Activated CD8-positive, alpha-beta T cell treated with anti-CD3 and anti-CD28 coated beads, Interleukin-2, amount 10 ng/mL, durations not matched to agents 7 days and 5 days (primary cell): ENCODE measurements around the gene ABRAXAS1. TPM values are rescaled to one million over a fixed set of nuclear protein-coding genes. Genes with fewer than 3 reads are reported as not detected.
"Not testable (repeated sequence)": the region's sequence is repeated elsewhere in the genome, so short reads cannot be mapped to it uniquely, and the experiment has no call there.

ENCODE experiments used
- ATAC-seq: fragments of 150-1000 bp; cut with Tn5 transposase; one replicate; pipeline ENCODE4 v1.10.0; 2021; ENCODE audit warnings: moderate library complexity
- CTCF ChIA-PET: fragments of 350-600 bp; sonication (Branson Sonifier 250); formaldehyde crosslinking; loops from one replicate; lab custom pipeline; 2021; ENCODE audit warnings: antibody characterized with exemption; lab: Charles Lee
- POLR2A ChIA-PET: fragments of 350-600 bp; sonication (Branson Sonifier 250); formaldehyde crosslinking; loops from one replicate; lab custom pipeline; 2021; ENCODE audit warnings: antibody characterized with exemption; lab: Charles Lee
- DNase-seq: peaks from one replicate; pipeline ENCODE4 v3.0.0-alpha.2; 2020
- H3K27ac Mint-ChIP-seq: one replicate; pipeline ENCODE4 v1.8.0; 2021; ENCODE audit warnings: mild to moderate bottlenecking, mixed read lengths
- H3K27me3 Mint-ChIP-seq: one replicate; pipeline ENCODE4 v1.8.0; 2021; ENCODE audit warnings: low read depth, mixed read lengths
- H3K36me3 Mint-ChIP-seq: one replicate; pipeline ENCODE4 v1.8.0; 2021; ENCODE audit warnings: low read depth, mixed read lengths
- H3K4me1 Mint-ChIP-seq: one replicate; pipeline ENCODE4 v1.8.0; 2021; ENCODE audit warnings: low read depth, mixed read lengths
- H3K4me3 Mint-ChIP-seq: one replicate; pipeline ENCODE4 v1.8.0; 2021; ENCODE audit warnings: mild to moderate bottlenecking, mixed read lengths
- H3K9me3 Mint-ChIP-seq: one replicate; pipeline ENCODE4 v1.8.0; 2022; ENCODE audit warnings: mixed read lengths; ENCODE audit not compliant: insufficient read depth
- total RNA-seq, 2 experiments: library from RNA; stranded (reverse); gene quantifications; one replicate each; pipeline ENCODE4 v1.2.3, GENCODE V29; 2021

The ABRAXAS1 gene
- 10 to 100 TPM; 10.3 to 14.0 TPM for total RNA-seq

- Mint-ChIP-seq H3K27me3 (no peaks in the 10 kb centered on the region), H3K4me3 (peak within 1 kb of the TSS; percentile 94), H3K27ac (peak within 1 kb of the TSS; percentile 94), H3K36me3 (peaks cover 5% of the 10 kb centered on the region), H3K9me3 (no peaks in the 10 kb centered on the region), H3K4me1 (peaks cover 17% of the 10 kb centered on the region)
- ChIA-PET CTCF (interaction anchor here (1.0 to 1.5 kb wide), 7 partner anchors 18 to 201 kb away, joined by 3 to 5 read pairs (median 3); no protein-coding TSS in a partner anchor), POLR2A (interaction anchor here (0.6 to 2.6 kb wide), 6 partner anchors 14 to 47 kb away, joined by 3 to 23 read pairs (median 3); partner anchors contain the start of genes HELQ and MRPS18C)
- ATAC-seq (peak; percentile 95), DNase-seq (peak; percentile 94)
Observed at GRCh38 chr4:83484500-83485461, at the start of gene ABRAXAS1. Gene ABRAXAS1, minus strand, starts transcription at chr4:83485100. Its CDS starts 28 bp downstream, at chr4:83485072.

DNA sequence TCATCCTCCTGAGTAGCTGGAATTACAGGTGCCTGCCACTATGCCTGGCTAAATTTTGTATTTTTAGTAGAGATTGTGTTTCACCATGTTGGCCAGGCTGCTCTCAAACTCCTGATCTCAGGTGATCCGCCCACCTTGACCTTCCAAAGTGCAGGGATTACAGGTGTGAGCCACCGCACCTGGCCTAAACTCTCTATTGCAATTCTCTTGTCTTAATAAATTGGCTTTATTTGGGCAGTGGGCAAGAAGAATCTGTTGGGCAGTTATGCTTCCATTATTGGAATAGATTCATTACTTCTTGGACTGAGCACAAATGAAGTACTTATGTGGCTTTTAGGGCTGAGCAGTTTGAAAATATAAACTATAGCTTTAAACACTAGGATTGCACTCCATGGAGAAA is 42.8 kb upstream of the ABRAXAS1 start:
- no peak overlapping the region for H3K4me3 Mint-ChIP-seq

DNA sequence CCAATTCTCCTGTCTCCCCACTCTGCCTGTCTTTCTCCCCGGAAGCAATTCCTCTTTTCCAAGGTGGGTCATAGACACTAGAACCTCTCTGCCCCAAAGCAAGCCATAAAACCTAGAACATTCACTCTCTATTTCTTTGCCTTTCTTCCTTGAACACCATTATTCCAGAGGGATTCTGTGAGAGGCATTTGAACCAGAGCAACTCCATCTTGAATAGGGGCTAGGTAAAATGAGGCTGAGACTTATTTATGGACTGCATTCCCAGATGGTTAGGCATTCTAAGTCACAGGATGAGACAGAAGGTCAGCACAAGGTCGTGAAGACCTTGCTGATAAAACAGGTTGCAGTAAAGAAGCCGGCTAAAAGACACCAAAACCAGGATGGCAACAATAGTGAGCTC is 37.3 kb upstream of the ABRAXAS1 start:
- no peak for ATAC-seq
- ChIA-PET CTCF (no interaction called here), POLR2A (no interaction called here)
- Mint-ChIP-seq H3K4me1 (no peaks in the 10 kb centered on the region), H3K27ac (no peak overlapping the region), H3K9me3 (no peaks in the 10 kb centered on the region), H3K27me3 (peaks cover 6% of the 10 kb centered on the region), H3K4me3 (no peak overlapping the region), H3K36me3 (no peaks in the 10 kb centered on the region)
- no peak for DNase-seq

More for the DNA sequence above, 42.8 kb upstream of the ABRAXAS1 start:
- Mint-ChIP-seq H3K4me1 (no peaks in the 10 kb centered on the region), H3K27me3 (peaks cover 18% of the 10 kb centered on the region), H3K36me3 (no peaks in the 10 kb centered on the region), H3K9me3 (no peaks in the 10 kb centered on the region), H3K27ac (no peak overlapping the region)
- ATAC-seq (no peak), DNase-seq (no peak)
- CTCF ChIA-PET, result interaction anchor here (1.1 kb wide), 1 partner anchor 18 kb away, joined by 4 read pairs; no protein-coding TSS in a partner anchor
- POLR2A ChIA-PET, result no interaction called here

DNA sequence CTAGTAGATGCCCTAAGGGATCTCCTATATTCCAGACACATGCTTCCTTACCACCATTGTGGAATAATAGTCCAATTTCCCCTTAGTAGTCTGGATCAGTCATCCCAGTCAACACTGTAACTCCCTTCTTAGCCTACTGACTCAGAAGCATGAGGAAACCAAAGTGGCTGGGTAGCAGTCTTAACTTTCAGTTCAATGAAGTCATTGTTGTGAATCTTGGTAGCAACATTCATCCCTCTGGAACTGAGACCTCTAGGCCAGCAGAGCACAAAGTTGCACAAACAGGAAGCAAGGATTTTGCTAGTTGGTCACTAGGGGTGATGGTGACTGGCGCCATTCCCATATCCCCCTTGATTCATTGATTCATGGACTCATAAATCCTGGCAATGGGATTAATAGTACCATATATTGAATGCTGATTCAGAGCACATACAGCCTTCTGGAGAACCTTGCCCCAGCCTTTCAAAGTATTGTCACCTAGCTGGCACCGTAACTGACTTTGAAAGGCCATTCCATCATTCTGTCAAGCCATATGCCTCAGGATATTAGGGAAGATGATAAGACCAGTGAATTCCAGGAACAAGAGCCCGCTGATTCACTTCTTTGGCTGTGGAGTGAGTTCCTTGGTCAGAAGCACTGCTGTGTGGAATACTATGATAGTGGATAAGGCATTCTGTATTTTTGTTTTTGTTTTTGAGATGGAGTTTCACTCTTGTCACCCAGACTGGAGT is 31.3 kb upstream of the ABRAXAS1 start:
- CTCF ChIA-PET, result no interaction called here
- DNase-seq (no peak), ATAC-seq (no peak)
- Mint-ChIP-seq H3K4me3 (no peak overlapping the region), H3K36me3 (no peaks in the 10 kb centered on the region), H3K27ac (no peak overlapping the region), H3K9me3 (no peaks in the 10 kb centered on the region), H3K27me3 (no peaks in the 10 kb centered on the region), H3K4me1 (no peaks in the 10 kb centered on the region)
- POLR2A ChIA-PET, result no interaction called here

DNA sequence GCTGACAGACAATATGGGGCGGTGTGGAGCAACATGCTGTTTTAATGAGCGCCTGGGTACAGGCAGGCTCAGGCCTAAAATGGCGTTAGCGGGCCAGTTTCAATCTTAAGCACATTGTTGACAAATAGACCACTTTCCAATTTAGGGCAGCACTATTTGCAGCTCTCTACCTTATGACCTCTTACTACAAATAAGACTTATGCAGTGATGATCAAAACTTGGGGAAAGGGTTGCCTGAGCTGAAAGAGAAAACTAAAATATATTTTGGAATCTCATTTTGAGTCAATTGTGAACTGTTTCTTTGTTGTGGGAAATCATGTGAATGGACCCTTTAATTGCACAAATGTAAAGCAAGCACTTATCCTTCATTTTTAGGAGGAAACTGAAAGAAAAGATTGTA is 25.5 kb upstream of the ABRAXAS1 start:
- no peaks in the 10 kb centered on the region for H3K36me3 Mint-ChIP-seq
- ChIA-PET CTCF (interaction anchor here (1.1 to 2.9 kb wide), 7 partner anchors 14 to 135 kb away, joined by 3 to 21 read pairs (median 7); no protein-coding TSS in a partner anchor), POLR2A (no interaction called here)
- DNase-seq, result no peak
- no peak overlapping the region for H3K27ac Mint-ChIP-seq
- no peaks in the 10 kb centered on the region for H3K27me3 Mint-ChIP-seq
- H3K4me1 Mint-ChIP-seq, result no peaks in the 10 kb centered on the region
- no peaks in the 10 kb centered on the region for H3K9me3 Mint-ChIP-seq
- ATAC-seq, result no peak
- H3K4me3 Mint-ChIP-seq, result no peak overlapping the region

- POLR2A ChIA-PET, H3K36me3 Mint-ChIP-seq, H3K9me3 Mint-ChIP-seq, ATAC-seq, H3K27ac Mint-ChIP-seq, H3K27me3 Mint-ChIP-seq, H3K4me3 Mint-ChIP-seq, H3K4me1 Mint-ChIP-seq: not testable (repeated sequence)
- CTCF ChIA-PET, result interaction anchor here (0.8 to 2.9 kb wide), 14 partner anchors 12 to 148 kb away, joined by 3 to 21 read pairs (median 6); partner anchors contain the start of gene GPAT3
- DNase-seq, result peak; percentile 75
Observed at GRCh38 chr4:83509156-83509585, 24.3 kb upstream of the ABRAXAS1 start.

DNA sequence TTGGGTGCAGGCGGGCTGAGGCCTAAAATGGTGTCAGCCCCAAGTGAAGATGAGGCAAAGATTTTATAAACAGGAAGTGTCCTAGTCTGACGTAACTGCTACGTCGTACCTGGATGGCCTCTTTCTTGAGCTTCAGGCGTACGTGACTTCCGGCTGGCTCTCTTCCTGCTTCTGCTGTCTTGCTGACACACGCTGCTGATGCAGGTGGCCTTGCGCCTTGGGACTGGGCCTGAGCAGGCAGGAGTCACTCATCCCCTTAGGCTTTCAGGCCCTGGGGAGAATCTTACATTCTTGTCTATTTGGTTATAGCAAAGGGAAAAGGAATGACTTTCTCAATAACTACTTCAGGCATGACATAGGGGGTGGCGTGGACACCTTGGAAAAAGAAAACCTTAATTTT is 20.1 kb upstream of the ABRAXAS1 start:
- no peak for ATAC-seq
- peaks cover 15% of the 10 kb centered on the region for H3K4me1 Mint-ChIP-seq
- H3K27me3 Mint-ChIP-seq, result no peaks in the 10 kb centered on the region
- H3K4me3 Mint-ChIP-seq, result no peak overlapping the region
- H3K27ac Mint-ChIP-seq, result no peak overlapping the region
- no peaks in the 10 kb centered on the region for H3K36me3 Mint-ChIP-seq
- POLR2A ChIA-PET, result interaction anchor here (0.5 to 0.7 kb wide), 2 partner anchors 8 to 55 kb away, joined by 3 to 9 read pairs; no protein-coding TSS in a partner anchor
- CTCF ChIA-PET, result interaction anchor here (1.2 kb wide), 1 partner anchor 48 kb away, joined by 4 read pairs; no protein-coding TSS in a partner anchor
- no peak for DNase-seq
- no peaks in the 10 kb centered on the region for H3K9me3 Mint-ChIP-seq

GRCh38 chr4:83504503-83504902 is 19.6 kb upstream of the ABRAXAS1 start:
- ChIA-PET POLR2A (interaction anchor here (0.5 to 0.7 kb wide), 2 partner anchors 8 to 55 kb away, joined by 3 to 9 read pairs; no protein-coding TSS in a partner anchor), CTCF (interaction anchor here (1.2 kb wide), 1 partner anchor 48 kb away, joined by 4 read pairs; no protein-coding TSS in a partner anchor)
- no peaks in the 10 kb centered on the region for H3K27me3 Mint-ChIP-seq
- DNase-seq, result no peak
- peak overlapping the region; percentile 30 for H3K27ac Mint-ChIP-seq
- H3K4me1 Mint-ChIP-seq, result peaks cover 15% of the 10 kb centered on the region
- H3K9me3 Mint-ChIP-seq, result no peaks in the 10 kb centered on the region
- H3K36me3 Mint-ChIP-seq, result no peaks in the 10 kb centered on the region
- no peak for ATAC-seq
- H3K4me3 Mint-ChIP-seq, result no peak overlapping the region

- POLR2A ChIA-PET, result no interaction called here
- peak; percentile 48 for DNase-seq
- Mint-ChIP-seq H3K27me3 (no peaks in the 10 kb centered on the region), H3K9me3 (no peaks in the 10 kb centered on the region), H3K27ac (peak overlapping the region; percentile 30), H3K4me3 (no peak overlapping the region), H3K36me3 (no peaks in the 10 kb centered on the region), H3K4me1 (peaks cover 15% of the 10 kb centered on the region)
- CTCF ChIA-PET, result interaction anchor here (1.2 kb wide), 1 partner anchor 47 kb away, joined by 4 read pairs; no protein-coding TSS in a partner anchor
- no peak for ATAC-seq
Observed at GRCh38 chr4:83503974-83504373, 19.1 kb upstream of the ABRAXAS1 start.

DNA sequence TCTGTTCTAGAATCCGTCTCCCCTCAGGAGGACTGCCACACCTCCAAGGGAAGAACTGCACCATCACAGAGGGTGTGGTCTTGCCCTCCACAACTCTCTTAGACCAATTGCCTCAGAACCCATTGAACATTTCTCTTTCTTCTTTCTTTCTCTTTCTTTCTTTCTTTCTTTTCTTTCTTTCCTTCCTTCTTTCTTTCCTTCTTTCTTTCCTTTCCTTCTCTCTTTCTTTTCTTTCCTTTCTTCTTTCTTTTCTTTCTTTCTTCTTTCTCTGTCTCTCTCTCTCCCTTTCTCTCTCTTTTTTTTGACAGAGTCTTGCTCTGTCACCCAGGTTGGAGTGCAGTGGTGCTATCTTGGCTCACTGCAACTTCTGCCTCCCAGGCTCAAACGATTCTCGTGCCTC is 16.8 kb upstream of the ABRAXAS1 start:
- peaks cover 15% of the 10 kb centered on the region for H3K4me1 Mint-ChIP-seq
- H3K9me3 Mint-ChIP-seq, CTCF ChIA-PET, H3K27me3 Mint-ChIP-seq, ATAC-seq, H3K4me3 Mint-ChIP-seq, H3K36me3 Mint-ChIP-seq, POLR2A ChIA-PET, DNase-seq, H3K27ac Mint-ChIP-seq: not testable (repeated sequence)

GRCh38 chr4:83498187-83498586 is 13.3 kb upstream of the ABRAXAS1 start:
- Mint-ChIP-seq H3K9me3 (no peaks in the 10 kb centered on the region), H3K27ac (no peak overlapping the region), H3K4me1 (no peaks in the 10 kb centered on the region), H3K4me3 (no peak overlapping the region), H3K27me3 (no peaks in the 10 kb centered on the region), H3K36me3 (no peaks in the 10 kb centered on the region)
- DNase-seq (no peak), ATAC-seq (no peak)
- ChIA-PET POLR2A (interaction anchor here (0.7 to 1.1 kb wide), 2 partner anchors 13 to 845 kb away, joined by 3 to 4 read pairs; no protein-coding TSS in a partner anchor), CTCF (interaction anchor here (1.2 kb wide), 1 partner anchor 8 kb away, joined by 4 read pairs; no protein-coding TSS in a partner anchor)
